KMS-11 (cell line): ENCODE data around the gene SASH1.

ENCODE experiments used
- H2AFZ ChIP-seq: fragments of 200-600 bp; sonication (generic); 2 replicates; pipeline ENCODE4 v1.6.1; 2016; ENCODE audit warnings: antibody characterized with exemption, mixed run types, low read depth
- H3K27ac ChIP-seq: fragments of 200-600 bp; sonication (generic); 2 replicates; pipeline ENCODE4 v1.6.1; 2016; ENCODE audit warnings: mild to moderate bottlenecking, mixed run types
- H3K27me3 ChIP-seq: fragments of 200-600 bp; sonication (generic); 2 replicates; pipeline ENCODE4 v1.6.1; 2017; ENCODE audit warnings: mild to moderate bottlenecking, low read depth, mixed run types, moderate library complexity; ENCODE audit not compliant: insufficient read depth
- H3K36me3 ChIP-seq: fragments of 200-600 bp; sonication (generic); 2 replicates; pipeline ENCODE4 v1.6.1; 2017; ENCODE audit warnings: mild to moderate bottlenecking, mixed run types; ENCODE audit not compliant: insufficient read depth
- H3K4me1 ChIP-seq: fragments of 200-600 bp; sonication (generic); 2 replicates; pipeline ENCODE4 v1.6.1; 2016; ENCODE audit warnings: mild to moderate bottlenecking, low read depth, mixed run types; ENCODE audit not compliant: poor library complexity, severe bottlenecking
- H3K4me2 ChIP-seq: fragments of 200-600 bp; sonication (generic); 2 replicates; pipeline ENCODE4 v1.7.0; 2016; ENCODE audit warnings: mild to moderate bottlenecking, mixed run types
- H3K4me3 ChIP-seq: fragments of 200-600 bp; sonication (generic); IDR thresholded peaks from 2 replicates; pipeline ENCODE4 v1.6.1; 2017; ENCODE audit warnings: low read depth, low read length, mixed read lengths; ENCODE audit not compliant: insufficient read depth
- H3K79me2 ChIP-seq: fragments of 200-600 bp; sonication (generic); 2 replicates; pipeline ENCODE4 v1.6.1; 2016; ENCODE audit warnings: low read depth, mixed run types; ENCODE audit not compliant: insufficient read depth
- H3K9ac ChIP-seq: fragments of 200-600 bp; sonication (generic); 2 replicates; pipeline ENCODE4 v1.6.1; 2016; ENCODE audit warnings: mild to moderate bottlenecking, mixed run types
- H4K20me1 ChIP-seq: fragments of 200-600 bp; sonication (generic); 2 replicates; pipeline ENCODE4 v1.6.1; 2016; ENCODE audit warnings: mild to moderate bottlenecking, mixed run types; ENCODE audit not compliant: insufficient read depth
- TF ChIP-seq, protein P1 (sequence below): fragments of 200-600 bp; sonication (generic); conservative IDR thresholded peaks from 2 replicates; pipeline ENCODE4 v1.6.1; 2017; ENCODE audit warnings: low read depth, mild to moderate bottlenecking, antibody characterized with exemption, low read length, moderate library complexity, mixed read lengths

The SASH1 gene

DNA sequence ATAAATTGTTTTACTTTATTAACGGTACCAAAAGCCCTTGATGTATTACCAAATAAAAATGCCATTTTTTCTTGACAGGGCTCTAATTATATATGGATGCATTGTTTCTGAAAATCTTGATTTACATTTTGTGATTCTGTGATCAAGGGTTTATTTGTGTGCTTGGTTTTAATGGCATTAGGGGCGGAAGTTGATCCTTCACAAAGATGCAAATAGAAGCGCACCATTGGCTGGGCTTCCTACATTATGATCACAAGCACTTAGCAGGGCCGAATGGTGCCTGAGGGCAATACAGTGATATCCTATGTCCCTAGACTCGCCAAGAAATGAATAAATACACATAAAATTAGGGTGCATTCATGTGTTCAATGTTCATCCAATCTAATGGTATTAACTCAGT, 231.3 kb downstream of the SASH1 start:
- H3K27ac ChIP-seq = no peak overlapping the region
- H3K36me3 ChIP-seq = no peaks in the 10 kb centered on the region
- peaks cover 3% of the 10 kb centered on the region for H3K4me1 ChIP-seq
- no peak overlapping the region for H3K4me2 ChIP-seq
- H4K20me1 ChIP-seq = no peaks in the 10 kb centered on the region
- TF ChIP-seq, protein P1, sequence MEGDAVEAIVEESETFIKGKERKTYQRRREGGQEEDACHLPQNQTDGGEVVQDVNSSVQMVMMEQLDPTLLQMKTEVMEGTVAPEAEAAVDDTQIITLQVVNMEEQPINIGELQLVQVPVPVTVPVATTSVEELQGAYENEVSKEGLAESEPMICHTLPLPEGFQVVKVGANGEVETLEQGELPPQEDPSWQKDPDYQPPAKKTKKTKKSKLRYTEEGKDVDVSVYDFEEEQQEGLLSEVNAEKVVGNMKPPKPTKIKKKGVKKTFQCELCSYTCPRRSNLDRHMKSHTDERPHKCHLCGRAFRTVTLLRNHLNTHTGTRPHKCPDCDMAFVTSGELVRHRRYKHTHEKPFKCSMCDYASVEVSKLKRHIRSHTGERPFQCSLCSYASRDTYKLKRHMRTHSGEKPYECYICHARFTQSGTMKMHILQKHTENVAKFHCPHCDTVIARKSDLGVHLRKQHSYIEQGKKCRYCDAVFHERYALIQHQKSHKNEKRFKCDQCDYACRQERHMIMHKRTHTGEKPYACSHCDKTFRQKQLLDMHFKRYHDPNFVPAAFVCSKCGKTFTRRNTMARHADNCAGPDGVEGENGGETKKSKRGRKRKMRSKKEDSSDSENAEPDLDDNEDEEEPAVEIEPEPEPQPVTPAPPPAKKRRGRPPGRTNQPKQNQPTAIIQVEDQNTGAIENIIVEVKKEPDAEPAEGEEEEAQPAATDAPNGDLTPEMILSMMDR = no peak
- no peak overlapping the region for H2AFZ ChIP-seq
- H3K9ac ChIP-seq = no peak overlapping the region
- H3K27me3 ChIP-seq = no peaks in the 10 kb centered on the region
- H3K79me2 ChIP-seq = no peaks in the 10 kb centered on the region
- no peak overlapping the region for H3K4me3 ChIP-seq

DNA sequence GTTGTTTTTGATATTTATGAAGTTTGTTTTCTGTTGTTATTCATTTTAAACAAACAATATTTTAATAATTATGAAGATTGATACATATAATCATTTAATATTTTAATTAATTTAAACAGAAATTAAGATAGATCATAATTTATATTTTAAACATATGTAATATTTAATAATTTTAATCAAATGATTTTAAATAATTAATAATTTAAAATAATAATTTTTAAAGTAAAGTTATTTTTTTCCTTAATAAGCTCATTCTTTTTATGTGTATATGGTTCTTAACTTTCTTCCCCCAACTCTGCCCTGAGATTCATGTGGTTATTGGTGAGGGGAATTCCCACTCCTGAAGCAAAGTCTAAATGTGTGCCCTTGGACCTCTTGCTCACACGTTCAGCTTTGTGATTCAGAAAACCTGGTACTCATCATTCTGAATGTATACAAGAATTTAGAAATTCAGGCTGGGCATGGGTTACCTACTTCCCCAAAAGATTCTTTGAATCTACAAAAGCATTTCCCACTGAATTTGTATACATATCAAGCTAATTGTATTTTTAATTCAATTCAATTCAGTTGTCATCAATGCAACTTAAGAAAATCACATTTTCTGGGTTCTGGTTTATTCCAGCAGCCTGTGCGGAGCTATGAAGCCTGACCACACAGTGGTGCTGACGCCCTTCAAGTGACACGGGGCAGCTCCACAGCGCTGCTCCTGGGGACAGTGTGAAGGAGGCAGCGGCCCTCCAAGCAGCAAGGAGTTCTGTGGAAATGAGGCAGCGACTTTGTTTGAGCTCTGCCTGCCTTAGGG, 235.2 kb downstream of the SASH1 start:
- Histone ChIP-seq H3K27me3 (no peaks in the 10 kb centered on the region), H3K27ac (no peak overlapping the region), H2AFZ (no peak overlapping the region), H3K36me3 (no peaks in the 10 kb centered on the region), H4K20me1 (no peaks in the 10 kb centered on the region), H3K9ac (no peak overlapping the region), H3K4me1 (peaks cover 3% of the 10 kb centered on the region), H3K4me2 (no peak overlapping the region), H3K4me3 (no peak overlapping the region), H3K79me2 (no peaks in the 10 kb centered on the region)
- TF ChIP-seq, protein P1 = no peak

DNA sequence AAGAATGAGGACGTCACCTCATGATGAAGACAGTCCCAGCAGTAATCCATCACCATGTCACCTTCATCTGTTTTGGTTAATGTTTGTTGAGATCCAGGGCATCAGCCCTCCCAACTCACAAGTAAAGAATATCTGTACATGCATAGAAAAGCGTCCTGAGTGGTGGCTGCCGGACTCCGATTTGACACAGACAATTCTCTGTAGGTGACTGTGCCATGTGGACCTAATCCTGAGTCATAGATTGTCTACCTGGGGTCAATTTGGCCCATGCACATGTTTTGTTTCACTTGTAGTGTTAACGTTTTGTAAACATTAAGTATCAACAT, 235.8 kb downstream of the SASH1 start:
- H3K9ac ChIP-seq = no peak overlapping the region
- H3K27ac ChIP-seq = no peak overlapping the region
- H3K4me1 ChIP-seq = peaks cover 3% of the 10 kb centered on the region
- H4K20me1 ChIP-seq = no peaks in the 10 kb centered on the region
- no peak overlapping the region for H3K4me2 ChIP-seq
- TF ChIP-seq, protein P1 = no peak
- H3K36me3 ChIP-seq = no peaks in the 10 kb centered on the region
- H3K4me3 ChIP-seq = no peak overlapping the region
- no peaks in the 10 kb centered on the region for H3K27me3 ChIP-seq
- H3K79me2 ChIP-seq = no peaks in the 10 kb centered on the region
- no peak overlapping the region for H2AFZ ChIP-seq

DNA sequence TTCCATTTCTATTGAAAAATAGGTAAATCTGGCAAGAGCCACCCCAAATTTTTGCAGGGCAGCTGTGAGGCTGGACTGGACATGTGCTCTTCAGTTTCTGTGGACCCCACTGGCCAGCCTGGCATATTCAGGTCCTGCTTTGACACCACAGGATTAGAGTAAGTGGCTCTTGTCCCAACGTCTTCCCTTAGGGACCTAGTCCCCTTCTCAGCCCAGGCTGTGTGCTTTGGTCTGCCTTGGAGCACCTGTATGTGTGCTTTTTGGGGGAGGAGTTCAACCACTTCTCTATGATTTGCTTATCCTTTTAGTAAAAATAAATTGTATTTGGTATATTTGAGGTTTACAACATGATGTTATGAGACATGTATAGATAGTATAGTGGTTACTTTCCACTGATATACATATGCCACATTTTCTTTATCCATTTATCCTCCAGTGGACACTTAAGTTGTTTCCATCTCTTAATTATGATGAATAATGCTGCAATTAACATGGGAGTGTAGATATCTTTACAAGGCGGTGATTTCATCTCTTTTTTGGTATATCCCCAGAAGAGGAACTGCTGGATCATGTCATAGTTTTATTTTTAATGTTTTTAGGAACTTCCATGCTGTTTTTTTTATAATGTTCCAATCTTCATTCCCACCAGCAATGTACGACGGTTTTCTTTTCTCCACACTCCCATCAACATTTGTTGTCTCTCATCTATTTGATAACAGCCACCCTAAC, 236.4 kb downstream of the SASH1 start:
- no peaks in the 10 kb centered on the region for H3K79me2 ChIP-seq
- no peak overlapping the region for H3K27ac ChIP-seq
- TF ChIP-seq, protein P1 = no peak
- H3K27me3 ChIP-seq = no peaks in the 10 kb centered on the region
- no peak overlapping the region for H2AFZ ChIP-seq
- H3K4me3 ChIP-seq = no peak overlapping the region
- no peaks in the 10 kb centered on the region for H4K20me1 ChIP-seq
- no peak overlapping the region for H3K4me2 ChIP-seq
- no peak overlapping the region for H3K9ac ChIP-seq
- peaks cover 3% of the 10 kb centered on the region for H3K4me1 ChIP-seq
- H3K36me3 ChIP-seq = no peaks in the 10 kb centered on the region
